Activated CD4-positive, alpha-beta T cell treated with anti-CD3 and anti-CD28 coated beads for 4 hours (primary cell): ENCODE results near the gene TSHZ1.
"Not testable (repeated sequence)": the region's sequence is repeated elsewhere in the genome, so short reads cannot be mapped to it uniquely, and the experiment has no call there.

Experiments
- DNase-seq, 2 donors: peaks; one replicate each; pipeline ENCODE4 v3.0.0-alpha.2; 2020

TSHZ1 gene

GRCh38 chr18:75320506-75320905 lies 109.9 kb downstream of the TSHZ1 start:
- no peak for DNase-seq

GRCh38 chr18:75321431-75321830 lies 110.8 kb downstream of the TSHZ1 start:
- no peak for DNase-seq

GRCh38 chr18:75322206-75322605 lies 111.6 kb downstream of the TSHZ1 start:
- no peak for DNase-seq

GRCh38 chr18:75323821-75324585 lies 113.4 kb downstream of the TSHZ1 start:
- no peak for DNase-seq

- DNase-seq, result no peak
Measured at GRCh38 chr18:75324686-75325257, 114.2 kb downstream of the TSHZ1 start.

- DNase-seq, result not testable (repeated sequence)
Measured at GRCh38 chr18:75329753-75330152, 119.2 kb downstream of the TSHZ1 start.

GRCh38 chr18:75330308-75330707 lies 119.7 kb downstream of the TSHZ1 start:
- DNase-seq, result no peak

GRCh38 chr18:75334869-75335268 lies 124.3 kb downstream of the TSHZ1 start:
- DNase-seq, result no peak

GRCh38 chr18:75335511-75335910 lies 124.9 kb downstream of the TSHZ1 start:
- DNase-seq, result no peak

- no peak for DNase-seq
Measured at GRCh38 chr18:75336767-75337166, 126.2 kb downstream of the TSHZ1 start.

- no peak for DNase-seq
Measured at GRCh38 chr18:75337348-75337747, 126.8 kb downstream of the TSHZ1 start.

GRCh38 chr18:75338631-75339030 lies 128.0 kb downstream of the TSHZ1 start:
- DNase-seq, result no peak
